HG02759 (cell line): ENCODE measurements around the gene MRPL49.
"Not testable (repeated sequence)": the region's sequence is repeated elsewhere in the genome, so short reads cannot be mapped to it uniquely, and the experiment has no call there.

ENCODE experiments used
- ATAC-seq: cut with Tn5 transposase; IDR thresholded peaks from one replicate; pipeline ENCODE4 v1.9.1; 2021; ENCODE audit warnings: mild to moderate bottlenecking, moderate library complexity; ENCODE audit not compliant: unreplicated experiment

Gene MRPL49

DNA sequence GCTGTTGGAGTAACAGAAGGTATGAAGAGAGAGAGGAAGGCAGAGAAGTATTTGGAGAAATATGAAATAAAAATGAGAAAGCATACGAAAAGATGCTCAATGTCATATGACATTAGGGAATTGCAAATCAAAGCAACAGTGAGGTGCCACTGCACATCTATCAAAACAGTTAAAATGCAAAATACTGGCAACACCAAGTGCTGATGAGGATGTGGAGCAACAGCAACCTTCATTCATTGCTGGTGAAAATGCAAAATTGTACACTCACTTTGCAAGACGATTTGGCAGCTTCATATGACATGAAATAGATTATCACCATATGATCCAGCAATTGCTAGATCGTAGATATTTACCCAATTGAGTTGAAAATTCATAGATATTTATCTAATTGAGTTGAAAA, 38.5 kb downstream of the MRPL49 start:
- no peak for ATAC-seq

DNA sequence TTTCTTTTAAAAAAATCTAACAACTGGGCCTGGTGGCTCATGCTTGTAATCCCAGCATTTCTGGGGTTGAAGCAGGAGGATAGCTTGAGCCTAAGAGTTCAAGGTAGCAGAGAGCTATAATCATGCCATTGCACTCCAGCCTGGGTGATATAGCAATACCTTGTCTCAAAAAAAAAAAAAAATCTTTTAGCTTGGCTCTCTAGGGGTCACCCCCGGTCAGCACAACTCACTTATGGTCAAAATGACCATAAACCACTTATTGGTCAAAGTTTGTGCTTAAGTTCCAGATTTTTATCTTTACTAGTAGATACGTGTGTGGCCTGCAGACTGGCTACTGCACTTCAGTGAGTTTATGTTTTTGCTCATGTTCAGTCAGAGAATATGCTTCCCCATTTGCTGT, 41.6 kb downstream of the MRPL49 start:
- no peak for ATAC-seq

- no peak for ATAC-seq
These were observed 43.5 kb downstream of the MRPL49 start for GRCh38 chr11:65165410-65166317.

GRCh38 chr11:65166893-65167292, 44.8 kb downstream of the MRPL49 start:
- ATAC-seq = no peak

GRCh38 chr11:65167656-65168055, 45.5 kb downstream of the MRPL49 start:
- ATAC-seq = no peak

DNA sequence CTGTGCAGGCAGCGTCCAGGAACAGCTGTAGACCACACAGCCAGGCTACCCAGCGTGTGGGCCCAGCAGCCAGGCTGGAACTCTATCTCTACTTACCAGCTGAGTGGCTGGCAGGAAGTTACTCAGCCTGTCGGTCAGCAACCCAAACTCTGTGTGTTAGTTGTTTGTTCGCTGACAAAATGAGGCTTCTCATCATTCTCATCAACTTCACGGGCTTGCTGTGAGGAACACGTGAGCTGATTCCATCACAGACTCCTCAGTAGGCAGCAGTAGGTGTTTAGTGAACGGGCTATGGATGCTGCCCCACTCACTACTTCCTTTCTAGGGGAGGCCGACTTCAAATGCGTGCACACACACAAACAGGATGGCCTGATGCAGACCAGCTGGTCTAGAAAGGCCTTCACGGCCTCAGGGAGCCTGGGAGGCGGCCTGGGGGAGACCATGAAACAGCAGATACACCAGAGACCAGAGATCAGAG, 47.1 kb downstream of the MRPL49 start:
- no peak for ATAC-seq

GRCh38 chr11:65170058-65170534, 48.0 kb downstream of the MRPL49 start, which contains the start of gene SPDYC:
TSS of gene SPDYC (plus strand) at chr11:65170233. CDS start at chr11:65171358, 1,125 bp downstream.
- ATAC-seq = no peak

DNA sequence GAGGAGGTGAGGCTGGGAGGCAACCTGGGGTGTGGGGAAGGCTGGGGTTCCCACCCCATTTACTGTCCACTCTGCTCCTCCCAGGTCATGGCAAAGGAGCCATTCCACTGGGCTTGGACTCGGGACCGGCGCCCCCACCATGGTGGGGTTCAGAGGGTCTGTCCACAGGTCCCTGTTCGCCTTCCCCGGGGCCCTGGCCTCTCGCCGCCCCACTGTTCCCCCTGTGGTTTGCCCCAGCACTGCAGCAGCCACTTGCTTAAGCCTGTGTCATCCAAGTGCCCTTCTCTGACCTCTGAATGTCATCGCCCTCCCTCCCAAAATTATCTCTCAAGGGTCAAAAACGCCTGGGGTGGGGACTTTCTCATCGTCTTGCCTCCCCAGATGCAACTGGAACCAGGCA, 50.5 kb downstream of the MRPL49 start:
- ATAC-seq = no peak

- ATAC-seq = not testable (repeated sequence)
These were observed 52.5 kb downstream of the MRPL49 start for GRCh38 chr11:65174571-65175010.
